ENCODE results near the gene NCAM2.

DNA sequence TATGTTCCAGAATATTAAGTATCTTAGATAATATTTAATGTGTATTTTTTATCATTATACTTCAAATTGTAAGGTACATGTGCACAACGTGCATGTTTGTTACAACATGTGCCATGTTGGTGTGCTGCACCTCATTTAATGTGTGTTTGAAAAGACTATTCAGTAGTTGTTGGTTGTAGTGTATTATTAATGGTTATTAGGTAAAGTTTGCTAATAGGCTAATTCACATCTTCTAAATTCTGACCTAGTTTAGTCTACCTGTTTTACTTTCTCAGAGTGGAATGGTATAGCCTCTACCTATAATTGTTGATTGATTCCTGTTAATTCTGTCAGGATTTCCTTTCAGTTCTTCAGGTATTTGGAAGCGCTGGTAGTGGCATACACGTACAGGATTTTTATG, 153.0 kb downstream of the NCAM2 start:
- TF ChIP-seq POLR2AphosphoS5 (IDR thresholded peaks at IDR 0.05; ENCODE audit: low read depth, low read length), result no peak
- no peak for TF ChIP-seq POLR2A (IDR thresholded peaks at IDR 0.05; ENCODE audit: low read depth, low read length)
- TF ChIP-seq TAF1 (IDR thresholded peaks at IDR 0.05; ENCODE audit: low read depth, low read length), result no peak
- no peak for TF ChIP-seq PAX5 (IDR thresholded peaks at IDR 0.05; ENCODE audit: insufficient read depth, low read length, severe bottlenecking)
- TF ChIP-seq POU2F2 (IDR thresholded peaks at IDR 0.05; ENCODE audit: low read depth, low read length), result no peak

Measured in GM12891 (cell line).